HepG2 (cell line): ENCODE measurements around the gene NHSL1. TPM values are rescaled to one million over a fixed set of nuclear protein-coding genes. Genes with fewer than 3 reads are reported as not detected.
A peak's percentile ranks its signal among the peaks of the same experiment; 100 is the strongest.

Source experiments
- CENPT ChIP-seq: sonication (generic); formaldehyde crosslinking; IDR thresholded peaks from 2 replicates; pipeline ENCODE4 v1.8.0; 2022; ENCODE audit warnings: low read depth, mild to moderate bottlenecking, moderate library complexity, missing genetic modification reagents
- ERF ChIP-seq: IDR thresholded peaks from 2 replicates; pipeline ENCODE4 v1.6.1; 2018; ENCODE audit warnings: missing biosample characterization, missing genetic modification reagents
- KDM3A ChIP-seq: IDR thresholded peaks from 2 replicates; pipeline ENCODE4 v1.6.1; 2018; ENCODE audit warnings: low read depth, missing compliant biosample characterization
- KDM5B ChIP-seq: sonication (generic); formaldehyde crosslinking; IDR thresholded peaks from 2 replicates; pipeline ENCODE4 v1.4.0; 2020; ENCODE audit warnings: missing genetic modification reagents, mild to moderate bottlenecking, borderline replicate concordance
- MED13 ChIP-seq: sonication (generic); formaldehyde crosslinking; IDR thresholded peaks from 2 replicates; pipeline ENCODE4 v1.5.0; 2020; ENCODE audit warnings: missing genetic modification reagents
- MTERF4 ChIP-seq: sonication (generic); formaldehyde crosslinking; IDR thresholded peaks from 2 replicates; pipeline ENCODE4 v1.8.0; 2023; ENCODE audit warnings: mild to moderate bottlenecking, missing genetic modification reagents
- NR2C2 ChIP-seq: sonication (generic); formaldehyde crosslinking; IDR thresholded peaks from 2 replicates; pipeline ENCODE4 v1.4.0; 2020; ENCODE audit warnings: missing genetic modification reagents, mild to moderate bottlenecking, moderate library complexity, borderline replicate concordance
- TFDP1 ChIP-seq: IDR thresholded peaks from 2 replicates; pipeline ENCODE4 v1.6.1; 2016; ENCODE audit warnings: missing compliant biosample characterization, missing genetic modification reagents, borderline replicate concordance
- ZBTB4 ChIP-seq: sonication (generic); formaldehyde crosslinking; IDR thresholded peaks from 2 replicates; pipeline ENCODE4 v1.4.0; 2020; ENCODE audit warnings: missing genetic modification reagents, mild to moderate bottlenecking, borderline replicate concordance
- ZNF343 ChIP-seq: sonication (generic); formaldehyde crosslinking; IDR thresholded peaks from 2 replicates; pipeline ENCODE4 v1.4.0; 2020; ENCODE audit warnings: mild to moderate bottlenecking, missing genetic modification reagents
- ZNF501 ChIP-seq: sonication (generic); formaldehyde crosslinking; IDR thresholded peaks from 2 replicates; pipeline ENCODE4 v1.5.1; 2020; ENCODE audit warnings: mild to moderate bottlenecking, moderate library complexity, missing genetic modification reagents
- ZNF616 ChIP-seq: sonication (generic); formaldehyde crosslinking; IDR thresholded peaks from 2 replicates; pipeline ENCODE4 v1.5.0; 2020; ENCODE audit warnings: low read depth, mild to moderate bottlenecking, missing genetic modification reagents
- ZNF674 ChIP-seq: sonication (generic); formaldehyde crosslinking; IDR thresholded peaks from 2 replicates; pipeline ENCODE4 v1.5.0; 2020; ENCODE audit warnings: low read depth, mild to moderate bottlenecking, missing genetic modification reagents
- ZNF777 ChIP-seq: sonication (generic); formaldehyde crosslinking; IDR thresholded peaks from 2 replicates; pipeline ENCODE4 v1.4.0; 2020; ENCODE audit warnings: missing genetic modification reagents
- ZSCAN30 ChIP-seq: sonication (generic); formaldehyde crosslinking; IDR thresholded peaks from 2 replicates; pipeline ENCODE4 v1.5.0; 2020; ENCODE audit warnings: mild to moderate bottlenecking, missing genetic modification reagents
- polyA plus RNA-seq, 8 experiments: library from polyadenylated mRNA; depleted of rRNA in 3 of 8; stranded (reverse) in 7 of 8; unstranded in 1 of 8; fragments of >200 nt; fragmentation: Illumina TruSeq in 4 of 8; extraction: Trizol in 4 of 8; gene quantifications; 2 replicates each; pipeline versions ENCODE4 v1.2.1 to v1.2.3, GENCODE V29; 2011 to 2016; ENCODE audit warnings: low read depth in 4 of 8, missing spikeins in 1 of 8, mixed read lengths in 1 of 8; ENCODE audit not compliant: insufficient read depth in 1 of 8
- total RNA-seq, 5 experiments: library from RNA; depleted of rRNA; stranded (reverse); fragments of >200 nt; fragmentation: Illumina TruSeq; extraction: Trizol; gene quantifications; 2 replicates each; pipeline ENCODE4 v1.2.3, GENCODE V29; 2016; ENCODE audit warnings: low read depth in 1 of 5

Gene NHSL1
- total and polyA plus RNA-seq, 2 of the 13 experiments (the other 11 are each of a cell fraction or from before 2014, with no cell fraction given) = 24.9 to 53.6 TPM

- TF ChIP-seq TFDP1 (peak; percentile 89), CENPT (0 out of 2 replicates have a peak, but pooled peaks have one; percentile 55), ZSCAN30 (CRISPR knock-in tag) (no peak), KDM5B (CRISPR knock-in tag) (no peak), MTERF4 (CRISPR knock-in tag) (peak; percentile 84; the same call in 1 of the 2 replicates), ZNF777 (CRISPR knock-in tag) (peak; percentile 32), MED13 (CRISPR knock-in tag) (peak; percentile 66; the same call in 1 of the 2 replicates), ZNF616 (CRISPR knock-in tag) (no peak), ERF (CRISPR knock-in tag) (peak; percentile 78), ZBTB4 (CRISPR knock-in tag) (no peak; the same call in 1 of the 2 replicates), ZNF343 (CRISPR knock-in tag) (peak; percentile 90), ZNF501 (CRISPR knock-in tag) (no peak; the same call in 1 of the 2 replicates), KDM3A (CRISPR knock-in tag) (peak; percentile 93), NR2C2 (CRISPR knock-in tag) (peak; percentile 76), ZNF674 (CRISPR knock-in tag) (peak; percentile 90)
Observed at GRCh38 chr6:138403801-138404665, 95.3 kb downstream of the NHSL1 start, which contains the start of gene HEBP2 (continued).
